Sigmoid colon (tissue), 7 donors: Measurements from ENCODE around the gene SEMA5B. TPM values are rescaled to one million over a fixed set of nuclear protein-coding genes. Genes with fewer than 3 reads are reported as not detected.
A peak's percentile ranks its signal among the peaks of the same experiment; 100 is the strongest.

ENCODE experiments used
- DNase-seq: peaks from one replicate; pipeline ENCODE4 v3.0.0-alpha.2; 2019
- H3K27ac ChIP-seq, 4 donors: fragments of 200-600 bp; sonication (generic); one replicate each; pipeline ENCODE4 v1.5.1; 2016 to 2019; ENCODE audit warnings: mild to moderate bottlenecking in 1 of 4
- H3K27me3 ChIP-seq, 3 donors: fragments of 200-600 bp; sonication (generic); one replicate each; pipeline ENCODE4 v1.5.1; 2019; ENCODE audit warnings: mild to moderate bottlenecking in 1 of 3
- H3K36me3 ChIP-seq, 4 donors: fragments of 200-600 bp; sonication (generic); one replicate each; pipeline ENCODE4 v1.5.1; 2016 to 2019
- H3K4me1 ChIP-seq, 4 donors: fragments of 200-600 bp; sonication (generic); one replicate each; pipeline ENCODE4 v1.5.1; 2017 to 2019
- H3K4me3 ChIP-seq, 4 donors: fragments of 200-600 bp; sonication (generic); one replicate each; pipeline ENCODE4 v1.5.1; 2017 to 2019; ENCODE audit warnings: mild to moderate bottlenecking in 2 of 4, moderate library complexity in 1 of 4
- H3K9me3 ChIP-seq, 4 donors: fragments of 200-600 bp in 3 of 4; sonication (generic) in 3 of 4; one replicate each; pipeline versions ENCODE4 v1.5.1 to v1.6.1; 2013 to 2019
- EP300 ChIP-seq, 4 donors: sonication (generic); formaldehyde crosslinking; IDR thresholded peaks; one replicate each; pipeline ENCODE4 v1.6.1; 2017; ENCODE audit warnings: antibody characterized with exemption in 4 of 4
- POLR2A ChIP-seq, 2 donors: fragments of 450-650 bp; IDR thresholded peaks; one replicate each; pipeline ENCODE4 v1.6.1; 2016; ENCODE audit warnings: antibody characterized with exemption in 2 of 2, mild to moderate bottlenecking in 2 of 2, moderate library complexity in 2 of 2
- POLR2AphosphoS5 ChIP-seq, 4 donors: sonication (generic); formaldehyde crosslinking; IDR thresholded peaks; one replicate each; pipeline ENCODE4 v1.6.1; 2017; ENCODE audit warnings: antibody characterized with exemption in 4 of 4
- WGBS, 2 donors: extraction: QIAGEN DNeasy Blood & Tissue Kit; methylation state at CpG; one replicate each; pipeline ENCODE4 v1.1.7; 2013; 5-methylcytosine and 5-hydroxymethylcytosine counted together
- intact Hi-C: fragments of 100-400 bp; cut with DNase I; formaldehyde crosslinking; loops from one replicate; pipeline ENCODE4 v1.15.1; 2023
- polyA plus RNA-seq, 3 donors: library from polyadenylated mRNA; stranded (reverse); fragments of 200-250 nt; gene quantifications; one replicate each; pipeline ENCODE4 v1.2.3, GENCODE V29; 2013
- total RNA-seq, 4 donors: library from RNA; depleted of rRNA; stranded (reverse); fragments of >200 nt; gene quantifications; one replicate each; pipeline ENCODE4 v1.1.0, GENCODE V29; 2016
- TF ChIP-seq, protein P1 (sequence below), 4 experiments: fragments of 450-650 bp in 3 of 4; fragments of 200-600 bp in 1 of 4; IDR thresholded peaks; one replicate each; pipeline ENCODE4 v1.5.1; 2016 to 2019; ENCODE audit warnings: antibody characterized with exemption in 4 of 4, mild to moderate bottlenecking in 3 of 4, moderate library complexity in 2 of 4
- donor health status: healthy with polysubstance abuse.
- donor health status: Bipolar disorder and iron deficiency.
- donor health status: healthy.

SEMA5B gene
- total and polyA plus RNA-seq, 7 donors = 0.36 to 0.69 (median 0.55) TPM; not detected in 2

- DNase-seq = no peak
- 90 to 92% methylated on average over 4 of the region's 4 CpGs for WGBS, 2 donors
- intact Hi-C loops = no loop called here
Measured at GRCh38 chr3:122931636-122932035, 95.9 kb downstream of the SEMA5B start.

GRCh38 chr3:122930063-122930997, 97.2 kb downstream of the SEMA5B start:
- no peaks in the 10 kb centered on the region for H3K27me3 ChIP-seq
- 78 to 82% methylated on average over 14 of the region's 14 CpGs for WGBS, 2 donors
- intact Hi-C loops = no loop called here
- H3K4me3 ChIP-seq = no peak overlapping the region
- TF ChIP-seq POLR2AphosphoS5 (IDR thresholded peaks at IDR 0.05) (no peak), EP300 (IDR thresholded peaks at IDR 0.05) (no peak), POLR2A (IDR thresholded peaks at IDR 0.05) (no peak)
- TF ChIP-seq, protein P1, sequence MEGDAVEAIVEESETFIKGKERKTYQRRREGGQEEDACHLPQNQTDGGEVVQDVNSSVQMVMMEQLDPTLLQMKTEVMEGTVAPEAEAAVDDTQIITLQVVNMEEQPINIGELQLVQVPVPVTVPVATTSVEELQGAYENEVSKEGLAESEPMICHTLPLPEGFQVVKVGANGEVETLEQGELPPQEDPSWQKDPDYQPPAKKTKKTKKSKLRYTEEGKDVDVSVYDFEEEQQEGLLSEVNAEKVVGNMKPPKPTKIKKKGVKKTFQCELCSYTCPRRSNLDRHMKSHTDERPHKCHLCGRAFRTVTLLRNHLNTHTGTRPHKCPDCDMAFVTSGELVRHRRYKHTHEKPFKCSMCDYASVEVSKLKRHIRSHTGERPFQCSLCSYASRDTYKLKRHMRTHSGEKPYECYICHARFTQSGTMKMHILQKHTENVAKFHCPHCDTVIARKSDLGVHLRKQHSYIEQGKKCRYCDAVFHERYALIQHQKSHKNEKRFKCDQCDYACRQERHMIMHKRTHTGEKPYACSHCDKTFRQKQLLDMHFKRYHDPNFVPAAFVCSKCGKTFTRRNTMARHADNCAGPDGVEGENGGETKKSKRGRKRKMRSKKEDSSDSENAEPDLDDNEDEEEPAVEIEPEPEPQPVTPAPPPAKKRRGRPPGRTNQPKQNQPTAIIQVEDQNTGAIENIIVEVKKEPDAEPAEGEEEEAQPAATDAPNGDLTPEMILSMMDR (IDR thresholded peaks at IDR 0.05) = no peak
- DNase-seq = peak; percentile 44
- no peaks in the 10 kb centered on the region for H3K36me3 ChIP-seq
- H3K4me1 ChIP-seq = no peaks in the 10 kb centered on the region
- H3K27ac ChIP-seq = no peak overlapping the region
- no peaks in the 10 kb centered on the region for H3K9me3 ChIP-seq

More at GRCh38 chr3:122931636-122932035, 95.9 kb downstream of the SEMA5B start:
- no peaks in the 10 kb centered on the region for H3K4me1 ChIP-seq
- no peaks in the 10 kb centered on the region for H3K9me3 ChIP-seq
- no peak overlapping the region for H3K27ac ChIP-seq
- H3K4me3 ChIP-seq = no peak overlapping the region
- TF ChIP-seq POLR2A (IDR thresholded peaks at IDR 0.05) (no peak), POLR2AphosphoS5 (IDR thresholded peaks at IDR 0.05) (no peak), EP300 (IDR thresholded peaks at IDR 0.05) (no peak)
- TF ChIP-seq, protein P1 (IDR thresholded peaks at IDR 0.05) = no peak
- no peaks in the 10 kb centered on the region for H3K27me3 ChIP-seq
- H3K36me3 ChIP-seq = no peaks in the 10 kb centered on the region

- H3K4me3 ChIP-seq = no peak overlapping the region
- 47 to 67% methylated on average over 12 of the region's 12 CpGs for WGBS, 2 donors
- H3K27ac ChIP-seq = no peak overlapping the region
- intact Hi-C loops = no loop called here
- peak; percentile 40 for DNase-seq
- H3K27me3 ChIP-seq = no peaks in the 10 kb centered on the region
- H3K9me3 ChIP-seq = no peaks in the 10 kb centered on the region
- H3K4me1 ChIP-seq = no peaks in the 10 kb centered on the region
- H3K36me3 ChIP-seq = no peaks in the 10 kb centered on the region
- TF ChIP-seq POLR2A (IDR thresholded peaks at IDR 0.05) (no peak), EP300 (IDR thresholded peaks at IDR 0.05) (no peak), POLR2AphosphoS5 (IDR thresholded peaks at IDR 0.05) (no peak)
- TF ChIP-seq, protein P1 (IDR thresholded peaks at IDR 0.05) = no peak
Measured at GRCh38 chr3:122929188-122930062, 98.1 kb downstream of the SEMA5B start.

GRCh38 chr3:122928396-122929187, 99.0 kb downstream of the SEMA5B start:
- intact Hi-C loops = no loop called here
- no peak overlapping the region for H3K27ac ChIP-seq
- WGBS, 2 donors = 80 to 85% methylated on average over 24 of the region's 24 CpGs
- TF ChIP-seq EP300 (IDR thresholded peaks at IDR 0.05) (no peak), POLR2A (IDR thresholded peaks at IDR 0.05) (no peak), POLR2AphosphoS5 (IDR thresholded peaks at IDR 0.05) (no peak)
- peak; percentile 56 for DNase-seq
- H3K4me1 ChIP-seq = no peaks in the 10 kb centered on the region
- no peaks in the 10 kb centered on the region for H3K36me3 ChIP-seq
- H3K9me3 ChIP-seq = no peaks in the 10 kb centered on the region
- peaks cover 0 to 4% (median 0%) of the 10 kb centered on the region in 3 donors for H3K27me3 ChIP-seq
- H3K4me3 ChIP-seq = no peak overlapping the region
